Umbilical cord (tissue), 2 donors: ENCODE data around the gene MTHFD2. TPM values are rescaled to one million over a fixed set of nuclear protein-coding genes. Genes with fewer than 3 reads are reported as not detected.
"Not testable (repeated sequence)": the region's sequence is repeated elsewhere in the genome, so short reads cannot be mapped to it uniquely, and the experiment has no call there.

ENCODE experiments used
- DNase-seq: peaks from one replicate; pipeline ENCODE4 v3.0.0-alpha.2; 2015; ENCODE audit warnings: low spot score
- total RNA-seq: library from RNA; depleted of rRNA; stranded (reverse); fragments of >200 nt; gene quantifications from one replicate; pipeline ENCODE4 v1.2.3, GENCODE V29; 2014; ENCODE audit warnings: low replicate concordance; ENCODE audit not compliant: insufficient read depth

MTHFD2 gene
- total RNA-seq, 1 donor from 2014 or later, result 45.3 TPM

DNA sequence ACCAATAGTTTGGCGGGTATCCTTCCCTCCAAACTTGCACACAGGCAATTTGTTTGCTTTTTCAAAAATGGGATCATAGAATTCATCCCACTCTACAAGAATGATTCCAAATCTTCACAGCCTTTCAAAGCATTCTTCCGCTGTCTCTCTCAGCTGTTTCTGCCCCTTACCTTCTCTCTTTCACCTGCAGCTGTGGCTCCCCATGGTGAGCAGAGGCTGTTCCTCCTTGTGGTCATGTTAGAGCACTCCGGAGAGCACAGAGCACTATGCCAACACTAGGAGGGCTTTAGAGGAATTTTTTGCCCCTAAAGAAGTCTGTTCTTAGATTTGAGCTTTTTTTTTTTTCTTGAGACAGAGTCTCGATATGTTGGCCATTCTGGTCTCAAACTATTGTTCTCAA, 30.4 kb downstream of the MTHFD2 start:
- DNase-seq, result no peak

GRCh38 chr2:74229865-74230264, 31.4 kb downstream of the MTHFD2 start:
- not testable (repeated sequence) for DNase-seq

GRCh38 chr2:74232426-74232825, 34.0 kb downstream of the MTHFD2 start:
- DNase-seq, result no peak

DNA sequence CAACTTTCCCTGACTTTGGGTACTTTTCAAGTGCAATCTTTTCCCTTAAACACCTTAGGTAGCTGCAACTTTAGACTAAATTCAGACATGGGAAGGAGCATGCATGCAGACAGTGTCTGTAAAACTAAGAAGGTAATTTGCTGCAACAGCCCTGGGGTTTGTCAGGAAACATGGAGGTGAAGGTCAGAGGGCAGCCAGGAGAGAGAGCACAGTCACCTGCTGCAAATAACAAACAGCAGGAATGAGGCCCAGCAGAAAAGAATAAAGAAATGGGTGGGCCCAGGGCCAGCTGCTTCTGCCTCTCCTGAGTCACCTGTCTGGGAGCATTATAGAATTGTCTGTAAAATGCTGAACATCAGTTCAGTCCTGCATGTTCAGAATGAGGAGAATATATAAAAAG, 35.2 kb downstream of the MTHFD2 start:
- no peak for DNase-seq

- no peak for DNase-seq
Observed at GRCh38 chr2:74235041-74235440, 36.6 kb downstream of the MTHFD2 start.

DNA sequence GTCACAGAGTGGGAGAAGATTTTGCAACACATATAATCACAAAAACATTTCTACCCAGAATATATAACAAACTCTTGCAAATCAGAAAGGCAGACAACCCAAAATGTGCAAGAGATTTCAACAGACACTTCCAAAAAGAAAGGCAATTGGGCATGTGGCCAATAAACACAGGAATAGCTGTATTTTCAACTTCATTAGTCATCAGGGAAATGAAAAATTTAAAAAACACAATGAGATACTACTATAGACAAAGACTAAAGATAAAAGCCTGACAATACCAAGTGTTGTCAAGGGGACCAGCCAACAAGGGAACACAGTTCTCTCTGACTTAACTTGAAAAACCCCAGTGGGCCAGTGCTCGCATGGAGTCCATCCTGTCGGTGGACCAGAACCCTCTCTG, 40.5 kb downstream of the MTHFD2 start:
- DNase-seq, result no peak

DNA sequence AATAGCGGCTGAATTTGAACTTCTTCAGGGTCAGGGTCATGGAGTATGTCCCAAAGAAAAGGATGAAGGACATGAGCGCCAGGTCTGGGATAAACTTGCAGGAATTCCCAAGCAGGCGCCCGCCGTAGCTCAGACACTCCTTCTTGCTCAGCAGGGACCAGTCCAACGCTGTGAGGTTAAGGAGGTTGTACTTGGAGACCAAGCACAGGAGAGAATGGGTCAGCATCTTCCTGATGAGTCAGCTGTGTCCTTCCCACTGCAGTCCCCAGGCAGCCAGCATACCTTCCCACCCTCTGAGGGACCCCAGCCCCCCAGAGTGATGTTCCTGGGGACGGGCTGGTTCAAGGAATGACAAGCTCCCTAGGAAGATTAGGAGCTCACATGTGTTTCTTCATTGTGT, 40.9 kb downstream of the MTHFD2 start:
- no peak for DNase-seq

DNA sequence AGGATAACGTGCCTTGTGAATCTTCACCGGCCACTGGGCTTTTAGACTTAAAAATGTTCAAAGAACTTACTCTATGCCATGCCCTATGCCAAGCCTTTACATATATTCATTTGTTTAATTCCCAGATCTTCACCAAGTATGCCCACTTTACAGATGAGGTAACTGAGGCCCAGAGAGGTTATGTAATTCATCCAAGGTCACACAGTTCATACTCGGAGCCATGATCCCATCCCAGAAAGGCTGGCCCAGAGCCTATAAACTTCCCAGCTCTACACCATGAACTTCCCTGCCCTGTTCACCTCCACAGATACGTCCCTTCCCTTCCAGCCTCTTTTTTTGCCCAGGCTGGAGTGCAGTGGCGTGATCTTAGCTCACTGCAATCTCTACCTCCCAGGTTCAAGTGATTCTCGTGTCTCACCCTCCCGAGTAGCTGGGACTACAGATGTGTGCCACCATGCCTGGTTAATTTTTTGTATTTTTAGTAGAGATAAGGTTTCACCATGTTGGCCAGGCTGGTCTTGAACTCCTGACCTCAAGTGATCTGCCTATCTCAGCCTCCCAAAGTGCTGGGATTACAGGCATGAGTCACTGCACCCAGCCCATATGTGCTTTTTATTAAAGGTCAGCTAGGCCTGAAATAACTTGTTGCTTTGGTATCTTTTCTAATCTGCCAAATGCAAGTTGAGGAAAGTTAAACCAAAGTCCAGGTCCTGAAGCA, 44.1 kb downstream of the MTHFD2 start:
- DNase-seq, result no peak

DNA sequence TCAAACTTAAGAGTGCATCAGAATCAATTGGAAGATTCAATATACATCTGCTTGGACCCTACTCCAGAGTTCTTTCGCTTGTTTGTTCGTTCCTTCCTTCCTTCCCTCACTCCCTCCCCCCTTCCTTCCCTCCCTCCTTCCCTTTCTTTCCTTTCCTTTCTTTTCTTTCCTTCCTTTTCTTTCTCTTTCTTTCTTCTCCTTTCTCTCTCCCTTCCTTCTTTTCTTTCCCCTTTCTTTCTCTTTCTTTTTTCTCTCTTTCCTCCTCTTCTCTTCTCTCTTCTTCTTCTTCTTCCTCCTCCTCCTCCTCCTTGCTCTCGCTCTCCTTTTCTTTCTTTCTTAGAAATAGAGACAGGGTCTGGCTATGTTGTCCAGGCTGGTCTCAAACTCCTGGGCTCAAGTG, 45.9 kb downstream of the MTHFD2 start:
- DNase-seq, result no peak

GRCh38 chr2:74246496-74247195, 48.2 kb downstream of the MTHFD2 start:
- no peak for DNase-seq

DNA sequence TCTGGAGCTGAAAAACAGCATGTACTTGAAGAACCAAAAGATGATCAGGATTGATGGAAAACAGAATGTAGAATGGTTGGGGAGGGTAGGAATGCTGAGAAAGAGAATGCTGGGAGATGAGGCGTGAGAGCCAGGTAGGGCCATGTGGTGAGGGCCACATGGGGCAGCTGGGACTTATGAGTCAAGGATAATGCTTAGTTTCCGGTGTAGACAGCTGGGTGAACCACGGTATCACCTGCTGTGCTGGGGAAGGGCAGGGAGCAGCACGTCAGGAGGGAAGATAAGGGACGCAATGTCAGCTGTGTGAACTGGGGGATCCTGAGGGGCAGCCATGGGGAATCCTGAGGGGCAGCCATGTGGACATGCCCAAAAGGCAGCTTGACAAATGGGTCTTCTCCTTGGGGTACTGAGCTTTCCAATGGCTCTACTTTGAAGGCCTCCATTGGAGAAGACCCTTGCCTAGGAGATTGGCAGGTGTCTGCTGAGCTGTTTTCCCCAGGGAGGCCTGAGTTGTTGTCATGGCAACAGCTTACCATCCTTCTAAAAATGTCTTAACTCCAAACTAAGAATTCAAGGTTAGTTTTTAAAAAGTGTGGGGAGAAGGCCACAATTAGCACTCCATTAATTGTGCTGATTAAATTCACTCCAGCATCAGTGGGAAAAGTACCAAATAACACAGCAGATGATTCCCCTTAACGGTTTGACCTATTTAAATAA, 51.1 kb downstream of the MTHFD2 start:
- no peak for DNase-seq

DNA sequence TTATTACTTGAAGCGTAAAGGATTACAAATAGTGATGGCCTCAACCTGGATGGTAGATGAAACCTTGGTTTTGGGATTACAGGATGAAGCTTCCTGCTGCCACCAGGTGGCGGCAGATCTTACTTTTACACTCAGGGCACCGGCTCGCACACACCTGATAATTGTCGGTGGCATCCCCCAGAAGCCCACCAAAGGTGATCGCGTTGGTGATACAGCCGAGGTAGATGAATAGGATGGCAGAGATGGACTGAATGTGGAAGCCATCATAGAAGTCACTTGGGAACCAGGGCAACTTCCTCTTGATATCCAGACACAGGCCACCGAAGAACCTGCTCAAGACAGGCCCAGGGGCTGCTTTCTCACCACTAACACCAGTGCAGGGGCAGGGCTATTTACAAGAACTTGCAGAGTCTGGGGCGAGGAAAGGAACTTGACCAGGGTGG, 51.8 kb downstream of the MTHFD2 start:
- peak; percentile 40 for DNase-seq

- DNase-seq, result no peak
Observed at GRCh38 chr2:74252036-74252435, 53.6 kb downstream of the MTHFD2 start.

- no peak for DNase-seq
Observed at GRCh38 chr2:74252862-74253261, 54.4 kb downstream of the MTHFD2 start.

GRCh38 chr2:74253306-74253970, 55.0 kb downstream of the MTHFD2 start:
- no peak for DNase-seq

DNA sequence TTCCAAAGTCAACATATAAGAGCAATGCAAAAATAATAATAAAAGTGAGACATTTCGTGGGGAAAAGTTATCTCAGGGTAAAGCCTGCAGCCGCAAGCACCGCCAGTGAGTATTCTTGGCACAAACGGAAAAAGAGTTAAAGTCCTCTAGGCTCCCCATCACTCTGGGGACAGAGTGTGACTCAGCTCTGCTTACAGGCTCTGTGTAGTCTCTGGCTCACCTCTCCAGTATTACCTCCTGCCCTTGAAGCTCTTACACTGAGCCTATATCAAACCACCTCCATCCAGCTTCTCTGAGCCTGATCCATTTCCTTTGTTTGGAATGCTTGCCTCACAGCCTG, 55.5 kb downstream of the MTHFD2 start:
- DNase-seq, result no peak

GRCh38 chr2:74255660-74256213, 57.3 kb downstream of the MTHFD2 start:
- no peak for DNase-seq

- DNase-seq, result no peak
Observed at GRCh38 chr2:74259191-74259590, 60.8 kb downstream of the MTHFD2 start.

- DNase-seq, result no peak
Observed at GRCh38 chr2:74259733-74260132, 61.3 kb downstream of the MTHFD2 start.

- no peak for DNase-seq
Observed at GRCh38 chr2:74260495-74260894, 62.1 kb downstream of the MTHFD2 start.

DNA sequence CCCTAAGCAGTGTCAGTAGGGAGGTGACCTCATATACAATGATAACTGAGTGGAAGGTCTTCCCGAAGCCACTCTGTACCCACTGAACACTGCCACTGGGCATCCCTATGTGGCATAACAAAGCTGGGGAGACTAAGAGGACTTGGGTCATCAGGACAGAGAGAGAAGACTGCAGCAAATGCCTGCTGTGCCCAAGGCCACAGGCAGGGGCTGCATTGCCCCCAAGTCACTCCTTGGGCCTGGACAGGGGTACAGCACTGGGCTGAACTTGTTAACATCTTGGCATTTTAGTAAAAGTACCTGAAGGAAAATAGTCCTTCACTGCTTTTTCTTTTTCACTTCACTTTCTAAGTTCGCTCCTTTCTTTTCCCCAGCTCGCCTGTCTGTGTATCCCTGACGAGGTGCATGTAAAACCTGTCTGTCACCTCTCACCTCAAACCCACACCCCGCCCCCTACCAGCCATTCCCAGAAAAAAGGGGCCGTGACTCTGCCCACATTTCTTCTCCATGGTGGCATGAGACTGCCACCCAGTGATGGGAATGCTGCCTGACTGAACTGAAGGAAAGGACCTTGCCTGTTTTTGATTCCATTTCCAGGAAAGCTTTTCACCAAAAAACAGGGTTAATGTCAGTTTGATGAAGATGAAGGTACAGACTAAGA, 62.9 kb downstream of the MTHFD2 start:
- peak; percentile 45 for DNase-seq
